Stomach (tissue), 9 donors: Measurements from ENCODE around the gene CFAP92. TPM values are rescaled to one million over a fixed set of nuclear protein-coding genes. Genes with fewer than 3 reads are reported as not detected.

Source experiments
- DNase-seq, 2 donors: peaks; one replicate each; pipeline versions ENCODE4 v3.0.0 to v3.0.0-alpha.2; 2013 to 2019
- H3K27ac ChIP-seq, 5 donors: fragments of 200-600 bp in 4 of 5; sonication (generic) in 4 of 5; one replicate each; pipeline ENCODE4 v1.5.1; 2013 to 2019; ENCODE audit warnings: mild to moderate bottlenecking in 1 of 5, moderate library complexity in 1 of 5
- H3K27me3 ChIP-seq, 3 donors: fragments of 200-600 bp; sonication (generic); one replicate each; pipeline ENCODE4 v1.5.1; 2017 to 2019; ENCODE audit warnings: mixed run types in 1 of 3
- H3K36me3 ChIP-seq, 4 donors: fragments of 200-600 bp; sonication (generic); 1 replicate in 3 of 4; 2 replicates in 1 of 4; pipeline ENCODE4 v1.5.1; 2016 to 2019
- H3K4me1 ChIP-seq, 4 donors: fragments of 200-600 bp; sonication (generic); one replicate each; pipeline ENCODE4 v1.5.1; 2016 to 2019
- H3K4me3 ChIP-seq, 4 donors: fragments of 200-600 bp; sonication (generic) in 3 of 4; one replicate each; pipeline ENCODE4 v1.5.1; 2016 to 2019; ENCODE audit warnings: mild to moderate bottlenecking in 1 of 4
- H3K9me3 ChIP-seq, 4 donors: fragments of 200-600 bp; sonication (generic); one replicate each; pipeline ENCODE4 v1.5.1; 2016 to 2019
- CTCF ChIP-seq, 7 experiments: fragments of 450-650 bp in 4 of 7; fragments of 200-600 bp in 3 of 7; sonication (generic) in 3 of 7; IDR thresholded peaks; one replicate each; pipeline ENCODE4 v1.5.1; 2016 to 2019; ENCODE audit warnings: antibody characterized with exemption in 7 of 7, control low read depth in 2 of 7, mild to moderate bottlenecking in 1 of 7
- EP300 ChIP-seq: sonication (generic); formaldehyde crosslinking; IDR thresholded peaks from one replicate; pipeline ENCODE4 v1.6.1; 2017; ENCODE audit warnings: antibody characterized with exemption
- POLR2A ChIP-seq, 4 donors: fragments of 450-650 bp; IDR thresholded peaks; one replicate each; pipeline ENCODE4 v1.6.1; 2016; ENCODE audit warnings: antibody characterized with exemption in 4 of 4, control low read depth in 2 of 4, mild to moderate bottlenecking in 1 of 4, moderate library complexity in 1 of 4
- POLR2AphosphoS5 ChIP-seq, 3 donors: sonication (generic); formaldehyde crosslinking; IDR thresholded peaks; one replicate each; pipeline ENCODE4 v1.6.1; 2016; ENCODE audit warnings: antibody characterized with exemption in 3 of 3
- WGBS, 5 donors: extraction: QIAGEN DNeasy Blood & Tissue Kit in 3 of 5; methylation state at CpG; one replicate each; pipeline versions ENCODE4 v1.1.5 to v1.1.7; 2013 to 2018; 5-methylcytosine and 5-hydroxymethylcytosine counted together
- intact Hi-C: fragments of 100-400 bp; cut with DNase I; formaldehyde crosslinking; loops from one replicate; pipeline ENCODE4 v1.15.1; 2023; ENCODE audit warnings: low total_unique reads
- polyA plus RNA-seq, 3 donors: library from polyadenylated mRNA; stranded (reverse); fragments of 200-250 nt; gene quantifications; one replicate each; pipeline ENCODE4 v1.2.3, GENCODE V29; 2013
- total RNA-seq, 5 donors: library from RNA; depleted of rRNA; stranded (reverse); fragments of >200 nt; gene quantifications; one replicate each; pipeline versions ENCODE4 v1.1.0 to v1.2.3, GENCODE V29; 2014 to 2016
- donor health status: healthy with polysubstance abuse.
- donor health status: Bipolar disorder and iron deficiency.
- donor health status: healthy.

Gene CFAP92
- total and polyA plus RNA-seq, 8 donors: 0.50 to 13.4 (median 2.3) TPM

DNA sequence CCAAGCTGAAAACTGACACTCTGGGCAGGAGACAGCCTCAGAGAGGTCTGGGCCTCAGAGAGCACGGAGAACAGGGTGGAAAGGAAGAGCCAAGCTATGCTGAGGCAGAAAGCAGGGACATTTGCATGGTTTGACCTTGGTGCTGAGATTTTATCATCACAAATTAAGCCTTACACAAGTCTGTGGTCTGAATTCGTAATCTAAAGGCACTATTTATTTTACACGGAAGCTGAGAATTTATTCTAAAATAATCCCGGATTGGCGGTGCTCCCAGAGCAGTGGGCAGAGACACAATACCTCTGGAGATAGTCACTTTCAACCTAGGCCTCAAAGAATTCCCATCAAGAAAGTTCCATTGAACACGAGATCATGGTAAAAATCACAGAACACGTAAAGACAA lies 47.5 kb downstream of the CFAP92 start:
- Histone ChIP-seq H3K4me1 (peaks cover 0 to 16% (median 4%) of the 10 kb centered on the region in 4 donors), H3K27ac (peak overlapping the region in 1 of 5 donors; percentile 46), H3K36me3 (no peaks in the 10 kb centered on the region), H3K9me3 (no peaks in the 10 kb centered on the region), H3K4me3 (no peak overlapping the region), H3K27me3 (no peaks in the 10 kb centered on the region)
- DNase-seq: no peak
- WGBS, 5 donors: 27 to 63% (median 43%) methylated on average over 7 of the region's 7 CpGs
- intact Hi-C loops: no loop called here
- TF ChIP-seq POLR2AphosphoS5 (IDR thresholded peaks at IDR 0.05): no peak
- TF ChIP-seq POLR2A (IDR thresholded peaks at IDR 0.05): no peak
- no peak for TF ChIP-seq CTCF (IDR thresholded peaks at IDR 0.05)
- no peak for TF ChIP-seq EP300

DNA sequence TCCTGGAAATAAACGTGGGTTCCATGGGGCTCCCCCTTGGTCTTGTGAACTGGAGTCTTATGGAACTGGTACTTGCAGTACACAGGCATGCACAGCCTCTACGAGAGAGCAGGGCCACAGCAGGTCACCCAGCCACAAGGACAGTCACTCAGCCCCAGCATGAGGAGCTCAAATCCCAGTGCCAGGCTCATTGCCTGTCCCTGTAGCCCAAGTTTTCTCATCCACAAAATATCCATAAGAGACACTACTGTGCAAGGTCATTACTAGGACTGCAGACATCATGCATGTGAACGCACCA lies 48.0 kb downstream of the CFAP92 start:
- WGBS, 5 donors: 73 to 82% (median 76%) methylated on average over 2 to 3 of the region's 3 CpGs
- intact Hi-C loops: no loop called here
- no peaks in the 10 kb centered on the region for H3K27me3 ChIP-seq

DNA sequence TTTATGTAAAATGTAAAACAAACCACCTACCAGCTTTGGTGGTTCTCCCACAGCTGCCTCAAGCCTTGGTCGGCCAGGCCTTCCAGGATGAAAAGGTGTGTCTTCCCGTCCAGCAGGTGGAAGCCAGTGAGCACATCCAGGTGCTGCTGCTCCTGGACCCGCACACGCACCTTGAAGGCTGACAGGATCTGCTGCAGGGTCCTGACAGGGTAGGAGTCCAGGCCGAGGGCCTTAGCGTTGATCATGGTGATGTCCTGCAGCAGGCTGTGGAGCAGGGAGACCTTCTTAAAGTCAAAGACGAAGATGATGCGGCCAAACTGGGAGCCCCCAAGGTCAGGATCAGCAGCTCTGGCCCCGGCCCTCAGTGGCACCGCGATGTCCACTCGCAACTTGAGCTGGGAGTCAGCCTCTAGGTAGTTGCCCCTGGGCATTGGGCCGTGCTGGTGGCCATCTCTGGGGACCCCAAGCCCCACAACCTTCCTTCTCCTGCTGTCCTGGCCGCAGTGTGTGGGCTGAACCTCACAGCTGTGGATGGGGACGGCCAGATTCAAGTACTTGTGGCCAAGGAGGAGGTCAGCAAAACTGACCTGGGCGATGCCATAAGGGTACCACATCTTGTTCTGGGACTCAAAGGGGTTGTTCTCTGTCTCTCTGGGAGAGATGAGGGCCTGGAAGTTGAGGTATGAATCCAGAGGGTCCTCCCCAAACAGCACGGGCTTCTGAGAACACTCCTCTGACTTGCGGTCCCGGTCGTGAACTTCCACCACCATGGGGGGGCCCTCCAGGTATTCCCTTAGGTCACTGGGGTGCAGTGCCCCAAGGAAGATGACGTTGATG lies 48.6 kb downstream of the CFAP92 start:
- no peaks in the 10 kb centered on the region for H3K36me3 ChIP-seq
- peak overlapping the region in 1 of 5 donors; percentile 46 for H3K27ac ChIP-seq
- intact Hi-C loops: no loop called here
- no peaks in the 10 kb centered on the region for H3K27me3 ChIP-seq
- 84 to 91% (median 88%) methylated on average over 13 to 21 of the region's 21 CpGs for WGBS, 5 donors
- no peak for DNase-seq
- TF ChIP-seq CTCF (IDR thresholded peaks at IDR 0.05): no peak
- no peak for TF ChIP-seq POLR2AphosphoS5 (IDR thresholded peaks at IDR 0.05)
- no peak for TF ChIP-seq POLR2A (IDR thresholded peaks at IDR 0.05)
- TF ChIP-seq EP300: no peak
- peaks cover 0 to 16% (median 4%) of the 10 kb centered on the region in 4 donors for H3K4me1 ChIP-seq
- H3K4me3 ChIP-seq: no peak overlapping the region
- H3K9me3 ChIP-seq: no peaks in the 10 kb centered on the region

More for the DNA sequence above, 48.0 kb downstream of the CFAP92 start:
- H3K27ac ChIP-seq: peak overlapping the region in 1 of 5 donors; percentile 46
- H3K4me3 ChIP-seq: no peak overlapping the region
- H3K4me1 ChIP-seq: peaks cover 0 to 16% (median 4%) of the 10 kb centered on the region in 4 donors
- no peak for DNase-seq
- no peaks in the 10 kb centered on the region for H3K36me3 ChIP-seq
- TF ChIP-seq POLR2A (IDR thresholded peaks at IDR 0.05) (no peak), CTCF (IDR thresholded peaks at IDR 0.05) (no peak), EP300 (no peak), POLR2AphosphoS5 (IDR thresholded peaks at IDR 0.05) (no peak)
- H3K9me3 ChIP-seq: no peaks in the 10 kb centered on the region

- Histone ChIP-seq H3K27ac (no peak overlapping the region), H3K9me3 (no peaks in the 10 kb centered on the region), H3K4me1 (peaks cover 0 to 16% (median 4%) of the 10 kb centered on the region in 4 donors), H3K36me3 (no peaks in the 10 kb centered on the region), H3K27me3 (no peaks in the 10 kb centered on the region), H3K4me3 (no peak overlapping the region)
- no peak for TF ChIP-seq POLR2AphosphoS5 (IDR thresholded peaks at IDR 0.05)
- TF ChIP-seq CTCF (IDR thresholded peaks at IDR 0.05): no peak
- TF ChIP-seq EP300: no peak
- no peak for TF ChIP-seq POLR2A (IDR thresholded peaks at IDR 0.05)
- intact Hi-C loops: no loop called here
- WGBS, 5 donors: 71 to 80% (median 75%) methylated on average over 12 to 15 of the region's 15 CpGs
- no peak for DNase-seq
Measured at GRCh38 chr3:128942161-128942952, 51.5 kb downstream of the CFAP92 start.
